GM12878 (cell line): Measurements from ENCODE around the gene ADCY2. TPM values are rescaled to one million over a fixed set of nuclear protein-coding genes. Genes with fewer than 3 reads are reported as not detected.

ENCODE experiments used
- ATAC-seq: fragments of 200-7000 bp; cut with Tn5 transposase; 3 replicates; pipeline ENCODE4 v1.9.1; 2020; ENCODE audit warnings: mild to moderate bottlenecking, moderate library complexity
- BruUV-seq: library from RNA; stranded (reverse); fragments of 400-500 nt; replicated peaks from 2 replicates; lab custom pipeline; 2021; lab: Mats Ljungman, UMichigan
- CTCF ChIA-PET: fragments of 300-600 bp; sonication (Branson Sonifier 250); formaldehyde crosslinking; extraction: SDS; loops from one replicate; lab custom pipeline; 2021; ENCODE audit warnings: inconsistent platforms; lab: Yijun Ruan, JAX
- POLR2A ChIA-PET: fragments of 350-600 bp; formaldehyde crosslinking; extraction: SDS; loops from one replicate; lab custom pipeline; 2021; ENCODE audit warnings: inconsistent platforms; lab: Charles Lee
- RAD21 ChIA-PET: fragments of 300-600 bp; sonication (Branson Sonifier 250); formaldehyde crosslinking; loops from one replicate; lab custom pipeline; 2023; ENCODE audit warnings: antibody characterized with exemption; ENCODE audit not compliant: unreplicated experiment; lab: Charles Lee
- SMC1A ChIA-PET: fragments of 300-600 bp; sonication (Branson Sonifier 250); formaldehyde crosslinking; loops from one replicate; lab custom pipeline; 2023; ENCODE audit not compliant: unreplicated experiment, uncharacterized antibody; lab: Charles Lee
- DNase-seq: peaks from one replicate; pipeline ENCODE4 v3.0.0-alpha.2; 2011; ENCODE audit warnings: low read depth, low spot score
- FAIRE-seq: peaks from 3 replicates; lab custom pipeline; 2011; peaks lifted over from hg19 to GRCh38; lab: Jason Lieb, UNC
- H2AFZ ChIP-seq: 2 replicates; pipeline ENCODE4 v1.6.0; 2011; ENCODE audit warnings: low read depth, low read length, control low read depth; ENCODE audit not compliant: control insufficient read depth
- H3K27ac ChIP-seq: 2 replicates; pipeline ENCODE4 v1.5.1; 2011; ENCODE audit warnings: control low read depth; ENCODE audit not compliant: control insufficient read depth, insufficient read depth
- H3K27me3 ChIP-seq, 2 experiments: replicated peaks in 1 of 2; 2 replicates each; pipeline versions ENCODE4 v1.6.0 to v1.6.1; 2011; ENCODE audit warnings: low read length in 1 of 2; ENCODE audit not compliant: control insufficient read depth in 2 of 2, insufficient read depth in 2 of 2
- H3K36me3 ChIP-seq, 2 experiments: 2 replicates each; pipeline ENCODE4 v1.5.1; 2011; ENCODE audit warnings: low read length in 1 of 2; ENCODE audit not compliant: control insufficient read depth in 2 of 2, insufficient read depth in 2 of 2
- H3K4me1 ChIP-seq: 2 replicates; pipeline ENCODE4 v1.6.1; 2011; ENCODE audit warnings: mild to moderate bottlenecking, low read length, moderate library complexity, mixed read lengths; ENCODE audit not compliant: control insufficient read depth, insufficient read depth
- H3K4me2 ChIP-seq: 2 replicates; pipeline ENCODE4 v1.6.0; 2011; ENCODE audit warnings: control low read depth; ENCODE audit not compliant: control insufficient read depth, insufficient read depth
- H3K4me3 ChIP-seq: fragments of 200-600 bp; sonication (generic); 2 replicates; pipeline ENCODE4 v1.5.1; 2016
- H3K79me2 ChIP-seq: 2 replicates; pipeline ENCODE4 v1.6.0; 2011; ENCODE audit warnings: low read length; ENCODE audit not compliant: control insufficient read depth, insufficient read depth
- H3K9ac ChIP-seq: 2 replicates; pipeline ENCODE4 v1.8.0; 2011; ENCODE audit warnings: low read length, control low read depth, mixed read lengths; ENCODE audit not compliant: control insufficient read depth, insufficient read depth
- H3K9me3 ChIP-seq: replicated peaks from 3 replicates; pipeline ENCODE4 v1.5.1; 2011; ENCODE audit warnings: mild to moderate bottlenecking, low read length; ENCODE audit not compliant: control insufficient read depth, insufficient read depth
- H4K20me1 ChIP-seq: 2 replicates; pipeline ENCODE4 v1.6.0; 2011; ENCODE audit not compliant: control insufficient read depth, insufficient read depth
- ATF3 ChIP-seq: IDR thresholded peaks from 2 replicates; pipeline ENCODE4 v1.6.1; 2011; ENCODE audit warnings: low read depth, mild to moderate bottlenecking, low read length, moderate library complexity, borderline replicate concordance; ENCODE audit errors: extremely low read depth
- CBX3 ChIP-seq: fragments of 200-600 bp; sonication (generic); IDR thresholded peaks from 2 replicates; pipeline ENCODE4 v1.6.1; 2016; ENCODE audit warnings: low read depth, borderline replicate concordance
- CEBPB ChIP-seq, 2 experiments: fragments of 150-350 bp in 1 of 2; IDR thresholded peaks; 2 replicates each; pipeline ENCODE4 v1.6.1; 2012 to 2014; ENCODE audit warnings: low read depth in 2 of 2, low read length in 2 of 2, borderline replicate concordance in 1 of 2, inconsistent platforms in 1 of 2
- DPF2 ChIP-seq: fragments of 450-650 bp; IDR thresholded peaks from 2 replicates; pipeline ENCODE4 v1.6.1; 2017; ENCODE audit warnings: mild to moderate bottlenecking
- HCFC1 ChIP-seq: fragments of 150-350 bp; IDR thresholded peaks from 2 replicates; pipeline ENCODE4 v1.6.1; 2014; ENCODE audit warnings: low read length
- SMAD1 ChIP-seq: fragments of 450-650 bp; IDR thresholded peaks from 2 replicates; pipeline ENCODE4 v1.6.1; 2018; ENCODE audit warnings: mild to moderate bottlenecking, low read depth; ENCODE audit not compliant: partially characterized antibody
- SMARCA5 ChIP-seq: fragments of 450-650 bp; IDR thresholded peaks from 2 replicates; pipeline ENCODE4 v1.6.1; 2017; ENCODE audit warnings: mild to moderate bottlenecking
- SPI1 ChIP-seq: IDR thresholded peaks from 2 replicates; pipeline ENCODE4 v1.6.1; 2011; ENCODE audit warnings: low read depth, mild to moderate bottlenecking, low read length, moderate library complexity, borderline replicate concordance; ENCODE audit not compliant: insufficient read depth
- SUPT20H ChIP-seq: IDR thresholded peaks from 2 replicates; pipeline ENCODE4 v1.6.1; 2011; ENCODE audit warnings: low read depth, mild to moderate bottlenecking, low read length, moderate library complexity, borderline replicate concordance; ENCODE audit not compliant: control insufficient read depth
- TCF12 ChIP-seq: IDR thresholded peaks from 2 replicates; pipeline ENCODE4 v1.6.1; 2011; ENCODE audit warnings: low read depth, mild to moderate bottlenecking, low read length
- USF1 ChIP-seq: IDR thresholded peaks from 2 replicates; pipeline ENCODE4 v1.6.1; 2011; ENCODE audit warnings: borderline replicate concordance, low read depth, mild to moderate bottlenecking, moderate library complexity, mixed read lengths, low read length; ENCODE audit not compliant: insufficient read depth; ENCODE audit errors: extremely low read length
- YY1 ChIP-seq: IDR thresholded peaks from 2 replicates; pipeline ENCODE4 v1.6.1; 2011; ENCODE audit warnings: low read depth, mild to moderate bottlenecking, low read length
- WGBS: methylation state at CpG from one replicate; pipeline ENCODE4 v1.1.6; 2016; ENCODE audit warnings: low lambda C conversion rate; ENCODE audit not compliant: insufficient replicate concordance, insufficient coverage; ENCODE audit errors: missing lambda C conversion rate; 5-methylcytosine and 5-hydroxymethylcytosine counted together
- in situ Hi-C: fragments of 300-500 bp; cut with MboI; formaldehyde crosslinking; loops from 9 replicates; pipeline ENCODE4 v1.14.3; 2018; ENCODE audit warnings: mixed read lengths
- intact Hi-C: fragments of 100-400 bp; cut with micrococcal nuclease; formaldehyde crosslinking; loops from one replicate; pipeline ENCODE4 v1.14.2; 2022; ENCODE audit not compliant: unreplicated experiment
- polyA plus RNA-seq, 11 experiments: library from polyadenylated mRNA; depleted of rRNA in 4 of 11; unstranded in 6 of 11; stranded (reverse) in 5 of 11; fragments of >200 nt; fragmentation: Nextera tagmentation in 4 of 11; fragmentation: Illumina TruSeq in 1 of 11; extraction: Ambion mirVana in 4 of 11; extraction: Trizol in 1 of 11; gene quantifications; 1 replicate in 1 of 11; 2 replicates in 10 of 11; pipeline versions ENCODE4 v1.2.1 to v1.2.3, GENCODE V29; 2011 to 2016; ENCODE audit warnings: inconsistent platforms in 2 of 11, missing spikeins in 2 of 11, low read depth in 1 of 11
- total RNA-seq, 4 experiments: library from RNA; depleted of rRNA in 3 of 4; stranded (reverse); fragments of >200 nt in 3 of 4; fragmentation: Illumina TruSeq in 1 of 4; extraction: Trizol in 1 of 4; gene quantifications; 2 replicates each; pipeline versions ENCODE4 v1.2.1 to v1.2.3, GENCODE V29; 2013 to 2021
- TF ChIP-seq, protein P1 (sequence below): fragments of 450-650 bp; IDR thresholded peaks from 2 replicates; pipeline ENCODE4 v1.6.1; 2018; ENCODE audit warnings: mild to moderate bottlenecking, low read depth, moderate library complexity; ENCODE audit not compliant: partially characterized antibody
- TF ChIP-seq, protein P2 (sequence below): IDR thresholded peaks from 2 replicates; pipeline ENCODE4 v1.6.1; 2012; ENCODE audit warnings: low read depth, low read length, improper control_type of control experiment

The ADCY2 gene
- total and polyA plus RNA-seq, 10 of the 15 experiments (the other 5 are each of a cell fraction or from before 2014, with no cell fraction given) = 0.07 to 0.26 TPM; not detected in 8

DNA sequence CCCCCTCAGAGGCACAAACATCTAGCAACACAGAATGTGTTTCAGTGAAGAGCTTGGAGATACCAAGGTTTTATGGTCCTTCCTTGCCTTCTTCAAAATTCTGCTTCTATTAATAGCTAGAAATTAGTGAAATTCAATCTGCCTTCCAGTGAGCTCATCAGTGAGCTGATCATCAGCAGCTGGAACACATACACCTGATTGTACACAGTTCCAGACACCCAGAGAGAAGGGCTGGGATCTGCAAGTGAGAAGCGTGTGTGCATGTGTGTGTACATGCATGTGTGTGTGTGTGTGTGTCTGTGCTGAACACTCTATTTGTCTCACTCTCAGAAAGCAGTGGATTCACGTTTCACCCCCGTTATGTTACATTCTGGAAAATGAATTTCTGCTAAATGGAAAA, 426.5 kb downstream of the ADCY2 start (continued):
- TF ChIP-seq, protein P1, sequence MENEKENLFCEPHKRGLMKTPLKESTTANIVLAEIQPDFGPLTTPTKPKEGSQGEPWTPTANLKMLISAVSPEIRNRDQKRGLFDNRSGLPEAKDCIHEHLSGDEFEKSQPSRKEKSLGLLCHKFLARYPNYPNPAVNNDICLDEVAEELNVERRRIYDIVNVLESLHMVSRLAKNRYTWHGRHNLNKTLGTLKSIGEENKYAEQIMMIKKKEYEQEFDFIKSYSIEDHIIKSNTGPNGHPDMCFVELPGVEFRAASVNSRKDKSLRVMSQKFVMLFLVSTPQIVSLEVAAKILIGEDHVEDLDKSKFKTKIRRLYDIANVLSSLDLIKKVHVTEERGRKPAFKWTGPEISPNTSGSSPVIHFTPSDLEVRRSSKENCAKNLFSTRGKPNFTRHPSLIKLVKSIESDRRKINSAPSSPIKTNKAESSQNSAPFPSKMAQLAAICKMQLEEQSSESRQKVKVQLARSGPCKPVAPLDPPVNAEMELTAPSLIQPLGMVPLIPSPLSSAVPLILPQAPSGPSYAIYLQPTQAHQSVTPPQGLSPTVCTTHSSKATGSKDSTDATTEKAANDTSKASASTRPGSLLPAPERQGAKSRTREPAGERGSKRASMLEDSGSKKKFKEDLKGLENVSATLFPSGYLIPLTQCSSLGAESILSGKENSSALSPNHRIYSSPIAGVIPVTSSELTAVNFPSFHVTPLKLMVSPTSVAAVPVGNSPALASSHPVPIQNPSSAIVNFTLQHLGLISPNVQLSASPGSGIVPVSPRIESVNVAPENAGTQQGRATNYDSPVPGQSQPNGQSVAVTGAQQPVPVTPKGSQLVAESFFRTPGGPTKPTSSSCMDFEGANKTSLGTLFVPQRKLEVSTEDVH = no peak
- TF ChIP-seq SMARCA5 = no peak

DNA sequence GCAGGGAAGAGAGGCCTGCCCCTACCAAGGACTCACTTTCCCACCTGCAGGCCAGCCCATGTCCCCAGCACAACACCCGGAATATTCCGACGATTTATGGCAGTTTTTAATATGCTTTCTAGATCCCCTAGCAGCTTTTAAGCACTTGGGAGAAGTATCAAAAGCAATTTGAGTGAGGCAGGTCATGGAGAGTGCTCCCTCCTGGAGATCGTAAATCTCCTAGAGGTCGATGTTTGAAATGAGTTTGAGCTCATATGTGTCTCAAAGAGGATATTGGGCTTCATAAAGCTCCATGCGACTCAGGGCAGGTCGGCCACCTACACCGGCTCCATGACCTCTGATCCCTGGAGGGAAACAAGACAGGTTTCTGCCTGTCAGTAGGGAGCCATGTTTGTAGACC, 427.7 kb downstream of the ADCY2 start:
- ChIA-PET POLR2A (no interaction called here), CTCF (interaction anchor here (1.5 kb wide), 1 partner anchor 10 kb away, joined by 5 read pairs; no protein-coding TSS in a partner anchor), RAD21 (no interaction called here), SMC1A (no interaction called here)
- DNase-seq = no peak
- no peak overlapping the region for H3K27ac ChIP-seq
- H3K9ac ChIP-seq = no peak overlapping the region
- no peak overlapping the region for H3K4me3 ChIP-seq
- H3K79me2 ChIP-seq = no peaks in the 10 kb centered on the region
- no peak for ATAC-seq
- intact Hi-C loops (no loop called here), in situ Hi-C loops (no loop called here)
- no peak overlapping the region for H3K4me2 ChIP-seq
- H3K27me3 ChIP-seq = peaks cover 0 to 1% of the 10 kb centered on the region in 2 experiments; a peak in 2 of 4 replicates
- FAIRE-seq = no peak
- no peaks in the 10 kb centered on the region for H3K36me3 ChIP-seq
- no peak overlapping the region for H2AFZ ChIP-seq
- H3K4me1 ChIP-seq = no peaks in the 10 kb centered on the region
- H3K9me3 ChIP-seq = no peaks in the 10 kb centered on the region
- H4K20me1 ChIP-seq = no peaks in the 10 kb centered on the region
- WGBS = 63% methylated on average over 8 of the region's 8 CpGs
- no TSS peak for BruUV-seq
- no peak for TF ChIP-seq SMARCA5
- TF ChIP-seq HCFC1 = no peak
- no peak for TF ChIP-seq USF1
- TF ChIP-seq SMAD1 = no peak
- TF ChIP-seq TCF12 = no peak
- TF ChIP-seq, protein P1 = no peak
- TF ChIP-seq CEBPB (IDR thresholded peaks at IDR 0.05; ENCODE audit: borderline replicate concordance in 1 of 2, low read depth in 2 of 2, low read length in 2 of 2) = no peak
- TF ChIP-seq, protein P2, sequence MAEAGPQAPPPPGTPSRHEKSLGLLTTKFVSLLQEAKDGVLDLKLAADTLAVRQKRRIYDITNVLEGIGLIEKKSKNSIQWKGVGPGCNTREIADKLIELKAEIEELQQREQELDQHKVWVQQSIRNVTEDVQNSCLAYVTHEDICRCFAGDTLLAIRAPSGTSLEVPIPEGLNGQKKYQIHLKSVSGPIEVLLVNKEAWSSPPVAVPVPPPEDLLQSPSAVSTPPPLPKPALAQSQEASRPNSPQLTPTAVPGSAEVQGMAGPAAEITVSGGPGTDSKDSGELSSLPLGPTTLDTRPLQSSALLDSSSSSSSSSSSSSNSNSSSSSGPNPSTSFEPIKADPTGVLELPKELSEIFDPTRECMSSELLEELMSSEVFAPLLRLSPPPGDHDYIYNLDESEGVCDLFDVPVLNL = no peak
- no peak for TF ChIP-seq SPI1
- no peak for TF ChIP-seq SUPT20H
- no peak for TF ChIP-seq CBX3
- TF ChIP-seq ATF3 = no peak
- no peak for TF ChIP-seq YY1
- no peak for TF ChIP-seq DPF2
